ENCODE results near the gene AMMECR1. TPM values are rescaled to one million over a fixed set of nuclear protein-coding genes. Genes with fewer than 3 reads are reported as not detected.

Gene AMMECR1
- total and polyA plus RNA-seq, 2 of the 8 experiments (the other 6 are each of a cell fraction or from before 2014, with no cell fraction given), result 10.2 to 21.2 TPM

DNA sequence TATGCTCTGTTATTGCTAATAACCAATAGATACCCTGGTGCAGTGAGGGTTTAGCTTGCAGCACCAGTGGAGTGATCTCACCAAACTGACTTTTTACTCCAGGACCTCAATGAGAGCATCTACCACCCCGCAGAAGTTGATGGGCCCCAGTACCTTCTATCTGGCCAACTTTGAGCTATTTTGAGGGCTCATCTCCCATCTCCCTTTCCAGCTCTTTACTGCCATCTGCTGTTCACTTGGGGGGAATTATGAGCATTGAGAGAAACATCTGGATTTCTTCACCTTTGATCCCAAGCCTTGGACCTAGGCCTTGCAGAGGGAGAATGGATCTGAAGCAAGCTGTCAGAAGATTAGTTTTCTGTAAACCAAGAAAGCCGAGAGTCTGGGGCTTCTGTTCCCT lies 171.4 kb downstream of the AMMECR1 start:
- H3K14ac ChIP-seq (ENCODE audit: insufficient read length), result no peak overlapping the region
- H3K27ac ChIP-seq (ENCODE audit: low read depth, low read length), result no peak overlapping the region
- H3K4me3 ChIP-seq (ENCODE audit: extremely low read depth in 1 of 4, insufficient read depth in 2 of 4, low read depth in 3 of 4, low read length in 4 of 4), result no peak overlapping the region
- no peak overlapping the region for H3K56ac ChIP-seq (replicated peaks; ENCODE audit: insufficient read length, low read depth, low read length)
- no peak overlapping the region for H2BK5ac ChIP-seq (ENCODE audit: low read depth, low read length)
- ChIA-PET CTCF (ENCODE audit: partially characterized antibody) (interaction anchor here (0.7 to 4.7 kb wide), 45 partner anchors 11 to 435 kb away, joined by 3 to 68 read pairs (median 4); no protein-coding TSS in a partner anchor), POLR2A (ENCODE audit: partially characterized antibody) (no interaction called here)
- H3K36me3 ChIP-seq (ENCODE audit: control insufficient read depth in 2 of 4, insufficient read depth in 4 of 4, low read length in 3 of 4), result no peaks in the 10 kb centered on the region
- H3K4me1 ChIP-seq (replicated peaks in 1 of 4; ENCODE audit: control insufficient read depth in 3 of 4, insufficient read depth in 4 of 4, low read length in 3 of 4), result no peaks in the 10 kb centered on the region
- H3K4ac ChIP-seq (replicated peaks; ENCODE audit: insufficient read length, low read depth, low read length), result no peak overlapping the region
- H2AFZ ChIP-seq (ENCODE audit: low read length), result no peak overlapping the region
- no peak overlapping the region for H3K18ac ChIP-seq (ENCODE audit: extremely low read depth, low read length)
- H3K9me3 ChIP-seq (ENCODE audit: insufficient read depth in 2 of 2, low read depth in 1 of 2, low read length in 1 of 2), result no peaks in the 10 kb centered on the region
- no peak overlapping the region for H3K23ac ChIP-seq (ENCODE audit: insufficient read length)
- DNase-seq (ENCODE audit: low read depth in 1 of 2, low spot score in 2 of 2), result peak in 1 of 2 experiments; percentile 45
- WGBS, 2 experiments (ENCODE audit: extremely low coverage in 1 of 2, insufficient coverage in 1 of 2, insufficient read length in 1 of 2, insufficient replicate concordance in 2 of 2, low coverage in 1 of 2, low lambda C conversion rate in 2 of 2, missing lambda C conversion rate in 1 of 2), result 57% methylated on average over 1 of the region's 2 CpGs; no CpG with 5 or more reads in 1 of the 2 experiments
- no peak overlapping the region for H2AK5ac ChIP-seq (ENCODE audit: low read depth, low read length)
- no peak overlapping the region for H4K91ac ChIP-seq (replicated peaks; ENCODE audit: insufficient read length, low read length)
- H2BK15ac ChIP-seq (ENCODE audit: low read length), result no peak overlapping the region
- H4K8ac ChIP-seq (ENCODE audit: extremely low read depth, insufficient read depth, low read length), result no peak overlapping the region
- H2BK12ac ChIP-seq (ENCODE audit: low read depth, low read length), result no peak overlapping the region
- H3K79me2 ChIP-seq (ENCODE audit: control insufficient read depth in 1 of 2, insufficient read depth in 2 of 2, low read length in 2 of 2), result no peaks in the 10 kb centered on the region
- no peaks in the 10 kb centered on the region for H3K23me2 ChIP-seq (ENCODE audit: low read depth, low read length)
- H2BK120ac ChIP-seq (replicated peaks; ENCODE audit: low read depth, low read length), result no peak overlapping the region
- no peaks in the 10 kb centered on the region for H3K79me1 ChIP-seq (ENCODE audit: low read depth, low read length)
- no peak overlapping the region for H3K4me2 ChIP-seq (ENCODE audit: insufficient read depth in 1 of 2, low read depth in 2 of 2, low read length in 2 of 2)
- H3K27me3 ChIP-seq (replicated peaks in 1 of 4; ENCODE audit: control insufficient read depth in 3 of 4, extremely low read depth in 1 of 4, insufficient read depth in 3 of 4, low read length in 3 of 4), result no peaks in the 10 kb centered on the region
- H2BK20ac ChIP-seq (ENCODE audit: low read length), result no peak overlapping the region
- H4K5ac ChIP-seq (ENCODE audit: insufficient read length, low read depth, low read length), result no peak overlapping the region
- no peak overlapping the region for H3K9ac ChIP-seq (replicated peaks in 1 of 4; ENCODE audit: extremely low read depth in 1 of 4, low read depth in 3 of 4, low read length in 3 of 4)
- no peaks in the 10 kb centered on the region for H4K20me1 ChIP-seq (replicated peaks in 1 of 2; ENCODE audit: control insufficient read depth in 1 of 2, insufficient read depth in 2 of 2, low read length in 2 of 2)
- peak; percentile 97 for FAIRE-seq
- no peak for TF ChIP-seq JUN (IDR thresholded peaks at IDR 0.05; ENCODE audit: low read depth, low read length)
- no peak for TF ChIP-seq JUND (IDR thresholded peaks at IDR 0.05; ENCODE audit: low read length)
- TF ChIP-seq RXRA (IDR thresholded peaks at IDR 0.05; ENCODE audit: insufficient read depth, low read depth, low read length), result no peak
- TF ChIP-seq, protein P1, sequence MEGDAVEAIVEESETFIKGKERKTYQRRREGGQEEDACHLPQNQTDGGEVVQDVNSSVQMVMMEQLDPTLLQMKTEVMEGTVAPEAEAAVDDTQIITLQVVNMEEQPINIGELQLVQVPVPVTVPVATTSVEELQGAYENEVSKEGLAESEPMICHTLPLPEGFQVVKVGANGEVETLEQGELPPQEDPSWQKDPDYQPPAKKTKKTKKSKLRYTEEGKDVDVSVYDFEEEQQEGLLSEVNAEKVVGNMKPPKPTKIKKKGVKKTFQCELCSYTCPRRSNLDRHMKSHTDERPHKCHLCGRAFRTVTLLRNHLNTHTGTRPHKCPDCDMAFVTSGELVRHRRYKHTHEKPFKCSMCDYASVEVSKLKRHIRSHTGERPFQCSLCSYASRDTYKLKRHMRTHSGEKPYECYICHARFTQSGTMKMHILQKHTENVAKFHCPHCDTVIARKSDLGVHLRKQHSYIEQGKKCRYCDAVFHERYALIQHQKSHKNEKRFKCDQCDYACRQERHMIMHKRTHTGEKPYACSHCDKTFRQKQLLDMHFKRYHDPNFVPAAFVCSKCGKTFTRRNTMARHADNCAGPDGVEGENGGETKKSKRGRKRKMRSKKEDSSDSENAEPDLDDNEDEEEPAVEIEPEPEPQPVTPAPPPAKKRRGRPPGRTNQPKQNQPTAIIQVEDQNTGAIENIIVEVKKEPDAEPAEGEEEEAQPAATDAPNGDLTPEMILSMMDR (IDR thresholded peaks at IDR 0.05; ENCODE audit: control extremely low read depth in 1 of 3, insufficient read depth in 1 of 3, low read depth in 1 of 3, low read length in 3 of 3), result peak in 2 of 3 experiments; percentile 53 to 69; a peak in 3 of 4 replicates
- no peak for TF ChIP-seq RBBP5 (IDR thresholded peaks at IDR 0.05; ENCODE audit: borderline replicate concordance, low read depth, low read length)
- no peak for TF ChIP-seq CEBPB (IDR thresholded peaks at IDR 0.05; ENCODE audit: low read depth, low read length)
- no peak for TF ChIP-seq ASH2L (IDR thresholded peaks at IDR 0.05; ENCODE audit: low read length)
- TF ChIP-seq, protein P2, sequence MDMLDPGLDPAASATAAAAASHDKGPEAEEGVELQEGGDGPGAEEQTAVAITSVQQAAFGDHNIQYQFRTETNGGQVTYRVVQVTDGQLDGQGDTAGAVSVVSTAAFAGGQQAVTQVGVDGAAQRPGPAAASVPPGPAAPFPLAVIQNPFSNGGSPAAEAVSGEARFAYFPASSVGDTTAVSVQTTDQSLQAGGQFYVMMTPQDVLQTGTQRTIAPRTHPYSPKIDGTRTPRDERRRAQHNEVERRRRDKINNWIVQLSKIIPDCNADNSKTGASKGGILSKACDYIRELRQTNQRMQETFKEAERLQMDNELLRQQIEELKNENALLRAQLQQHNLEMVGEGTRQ (IDR thresholded peaks at IDR 0.05; ENCODE audit: low read length), result no peak
- no peak for TF ChIP-seq CTBP2 (IDR thresholded peaks at IDR 0.05; ENCODE audit: borderline replicate concordance, insufficient read depth, insufficient read length, low read length)
- TF ChIP-seq TCF12 (IDR thresholded peaks at IDR 0.05; ENCODE audit: low read depth, low read length), result 0 out of 2 replicates have a peak, but pooled peaks have one; percentile 11
- TF ChIP-seq SIX5 (IDR thresholded peaks at IDR 0.05; ENCODE audit: low read depth, low read length), result no peak
